Mesothelial cell of epicardium (in vitro differentiated cells): Measurements from ENCODE around the gene FAM193B. TPM values are rescaled to one million over a fixed set of nuclear protein-coding genes. Genes with fewer than 3 reads are reported as not detected.
A peak's percentile ranks its signal among the peaks of the same experiment; 100 is the strongest.

Source experiments
- DNase-seq, 2 experiments: peaks; one replicate each; pipeline ENCODE4 v3.0.0; 2021; ENCODE audit warnings: low spot score in 2 of 2; ENCODE audit not compliant: unreplicated experiment in 2 of 2
- H3K27ac Mint-ChIP-seq: 2 replicates; pipeline ENCODE4 v1.8.0; 2021; ENCODE audit warnings: mixed read lengths
- H3K27me3 Mint-ChIP-seq: 2 replicates; pipeline ENCODE4 v1.8.0; 2021; ENCODE audit warnings: low read depth, mixed read lengths
- H3K36me3 Mint-ChIP-seq: 2 replicates; pipeline ENCODE4 v1.8.0; 2021; ENCODE audit warnings: mixed read lengths
- H3K4me1 Mint-ChIP-seq: 2 replicates; pipeline ENCODE4 v1.8.0; 2021; ENCODE audit warnings: mixed read lengths
- H3K4me3 Mint-ChIP-seq: 2 replicates; pipeline ENCODE4 v1.8.0; 2021; ENCODE audit warnings: mild to moderate bottlenecking, moderate library complexity, mixed read lengths
- H3K9me3 Mint-ChIP-seq: 2 replicates; pipeline ENCODE4 v1.8.0; 2021; ENCODE audit warnings: mixed read lengths
- total RNA-seq: library from RNA; stranded (reverse); gene quantifications from 3 replicates; pipeline ENCODE4 v1.2.1, GENCODE V29; 2021
- TF ChIP-seq, protein P1 (sequence below): fragments of 200-600 bp; sonication (generic); IDR thresholded peaks from one replicate; pipeline ENCODE4 v1.5.0; 2021; ENCODE audit warnings: antibody characterized with exemption; ENCODE audit not compliant: unreplicated experiment

Gene FAM193B
- total RNA-seq, 1 donor from 2014 or later, result 128 TPM

DNA sequence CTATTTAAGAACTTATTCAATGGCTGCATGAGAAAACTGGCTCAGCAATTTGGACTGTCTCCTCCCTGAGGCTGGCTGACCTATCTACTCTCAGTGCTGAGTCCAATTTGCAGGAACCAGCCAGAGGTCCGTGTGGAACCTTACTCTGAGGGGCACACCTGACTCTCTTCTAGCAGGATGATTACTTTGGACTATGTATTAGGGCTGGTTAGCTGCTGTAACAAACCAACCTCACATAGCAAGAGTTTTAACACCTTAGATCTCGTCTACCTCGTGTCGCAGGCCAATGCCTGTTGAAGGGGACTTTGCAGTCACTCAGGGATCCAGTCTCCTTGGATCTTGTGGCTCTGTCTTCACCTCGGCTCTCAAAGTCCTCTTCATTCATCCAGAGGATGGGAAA, 3.4 kb upstream of the FAM193B start:
- peaks cover 18% of the 10 kb centered on the region for H3K4me1 Mint-ChIP-seq

DNA sequence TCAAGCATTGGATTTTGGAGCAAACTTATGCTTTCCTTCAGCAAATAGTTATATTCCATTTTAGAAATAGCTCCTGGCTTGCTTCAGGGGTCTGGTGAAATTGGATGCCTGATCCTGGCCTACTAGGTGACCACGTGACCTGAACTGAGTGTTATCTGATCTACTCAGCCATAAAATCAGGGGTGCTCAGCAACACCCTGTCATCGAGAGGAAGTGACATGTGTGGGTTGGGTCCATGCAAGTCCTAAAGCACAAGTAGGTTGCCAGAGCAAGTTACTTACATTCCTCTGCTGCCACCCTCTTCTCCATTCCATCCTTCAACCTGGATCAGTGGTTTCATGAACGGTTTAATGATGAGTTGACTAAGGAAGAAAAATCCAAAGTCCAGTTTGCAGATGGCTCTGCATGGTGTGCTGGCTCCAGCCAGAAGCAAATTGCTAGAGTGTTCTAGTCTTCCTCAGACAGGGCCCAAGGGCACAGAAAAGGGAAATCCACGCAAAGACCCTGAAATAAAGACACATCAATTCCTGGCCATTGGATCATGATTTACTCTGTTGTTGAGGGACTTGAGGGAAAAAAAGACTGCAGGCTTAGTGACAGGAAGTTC, 2.8 kb upstream of the FAM193B start:
- peak overlapping the region; percentile 50 for H3K27ac Mint-ChIP-seq
- H3K9me3 Mint-ChIP-seq, result peaks cover 11% of the 10 kb centered on the region
- TF ChIP-seq, protein P1, sequence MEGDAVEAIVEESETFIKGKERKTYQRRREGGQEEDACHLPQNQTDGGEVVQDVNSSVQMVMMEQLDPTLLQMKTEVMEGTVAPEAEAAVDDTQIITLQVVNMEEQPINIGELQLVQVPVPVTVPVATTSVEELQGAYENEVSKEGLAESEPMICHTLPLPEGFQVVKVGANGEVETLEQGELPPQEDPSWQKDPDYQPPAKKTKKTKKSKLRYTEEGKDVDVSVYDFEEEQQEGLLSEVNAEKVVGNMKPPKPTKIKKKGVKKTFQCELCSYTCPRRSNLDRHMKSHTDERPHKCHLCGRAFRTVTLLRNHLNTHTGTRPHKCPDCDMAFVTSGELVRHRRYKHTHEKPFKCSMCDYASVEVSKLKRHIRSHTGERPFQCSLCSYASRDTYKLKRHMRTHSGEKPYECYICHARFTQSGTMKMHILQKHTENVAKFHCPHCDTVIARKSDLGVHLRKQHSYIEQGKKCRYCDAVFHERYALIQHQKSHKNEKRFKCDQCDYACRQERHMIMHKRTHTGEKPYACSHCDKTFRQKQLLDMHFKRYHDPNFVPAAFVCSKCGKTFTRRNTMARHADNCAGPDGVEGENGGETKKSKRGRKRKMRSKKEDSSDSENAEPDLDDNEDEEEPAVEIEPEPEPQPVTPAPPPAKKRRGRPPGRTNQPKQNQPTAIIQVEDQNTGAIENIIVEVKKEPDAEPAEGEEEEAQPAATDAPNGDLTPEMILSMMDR, result no peak
- DNase-seq, result no peak
- H3K4me3 Mint-ChIP-seq, result no peak overlapping the region
- H3K36me3 Mint-ChIP-seq, result no peaks in the 10 kb centered on the region
- H3K4me1 Mint-ChIP-seq, result peaks cover 24% of the 10 kb centered on the region
- no peaks in the 10 kb centered on the region for H3K27me3 Mint-ChIP-seq

More for the DNA sequence above, 3.4 kb upstream of the FAM193B start:
- Mint-ChIP-seq H3K4me3 (no peak overlapping the region), H3K9me3 (peaks cover 11% of the 10 kb centered on the region), H3K36me3 (no peaks in the 10 kb centered on the region), H3K27me3 (no peaks in the 10 kb centered on the region), H3K27ac (no peak overlapping the region)
- TF ChIP-seq, protein P1, result no peak
- DNase-seq, result no peak

DNA sequence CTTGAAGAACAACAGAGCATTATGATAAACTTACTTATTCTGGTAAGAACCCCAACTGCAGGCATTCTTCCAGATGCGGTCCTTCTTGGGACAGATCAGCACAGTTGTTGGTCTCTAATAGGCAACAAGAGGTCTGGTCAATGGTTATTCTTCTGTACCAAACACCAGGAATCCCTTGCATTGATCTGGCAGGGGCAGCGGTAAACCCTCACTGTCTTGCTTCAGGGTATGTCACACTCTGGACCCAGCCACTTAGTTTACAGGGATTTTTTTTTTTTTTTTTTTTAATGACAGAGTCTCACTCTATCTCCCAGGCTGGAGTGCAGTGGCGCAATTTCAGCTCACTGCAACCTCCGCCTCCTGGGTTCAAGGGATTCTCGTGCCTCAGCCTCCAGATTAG, 1.3 kb upstream of the FAM193B start:
- Mint-ChIP-seq H3K4me1 (peaks cover 27% of the 10 kb centered on the region), H3K4me3 (no peak overlapping the region), H3K9me3 (no peaks in the 10 kb centered on the region), H3K36me3 (no peaks in the 10 kb centered on the region), H3K27me3 (no peaks in the 10 kb centered on the region), H3K27ac (no peak overlapping the region)
- TF ChIP-seq, protein P1, result no peak
- DNase-seq, result no peak

DNA sequence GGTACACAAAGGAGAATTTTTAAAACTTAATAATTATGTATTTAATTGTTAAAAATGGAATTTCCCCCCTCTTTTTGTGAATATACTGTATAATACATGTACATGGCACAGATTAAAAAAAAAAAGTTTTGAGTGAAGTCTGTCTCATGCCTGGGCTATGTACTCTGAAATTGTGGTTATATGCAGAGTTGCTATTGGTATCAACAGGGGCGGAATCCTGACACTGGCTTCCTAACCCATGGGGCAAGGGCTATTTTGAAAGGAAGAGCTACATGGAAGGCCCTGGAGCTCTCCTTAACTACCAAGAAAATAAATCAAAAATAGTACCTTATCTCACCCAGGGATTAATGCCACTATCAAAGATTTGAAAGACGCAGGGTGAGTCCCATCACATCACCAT, 865 bp upstream of the FAM193B start:
- TF ChIP-seq, protein P1, result no peak
- DNase-seq, result no peak
- Mint-ChIP-seq H3K27ac (no peak overlapping the region), H3K27me3 (no peaks in the 10 kb centered on the region), H3K4me3 (peak overlapping the region; percentile 74), H3K4me1 (peaks cover 27% of the 10 kb centered on the region), H3K9me3 (no peaks in the 10 kb centered on the region), H3K36me3 (no peaks in the 10 kb centered on the region)

DNA sequence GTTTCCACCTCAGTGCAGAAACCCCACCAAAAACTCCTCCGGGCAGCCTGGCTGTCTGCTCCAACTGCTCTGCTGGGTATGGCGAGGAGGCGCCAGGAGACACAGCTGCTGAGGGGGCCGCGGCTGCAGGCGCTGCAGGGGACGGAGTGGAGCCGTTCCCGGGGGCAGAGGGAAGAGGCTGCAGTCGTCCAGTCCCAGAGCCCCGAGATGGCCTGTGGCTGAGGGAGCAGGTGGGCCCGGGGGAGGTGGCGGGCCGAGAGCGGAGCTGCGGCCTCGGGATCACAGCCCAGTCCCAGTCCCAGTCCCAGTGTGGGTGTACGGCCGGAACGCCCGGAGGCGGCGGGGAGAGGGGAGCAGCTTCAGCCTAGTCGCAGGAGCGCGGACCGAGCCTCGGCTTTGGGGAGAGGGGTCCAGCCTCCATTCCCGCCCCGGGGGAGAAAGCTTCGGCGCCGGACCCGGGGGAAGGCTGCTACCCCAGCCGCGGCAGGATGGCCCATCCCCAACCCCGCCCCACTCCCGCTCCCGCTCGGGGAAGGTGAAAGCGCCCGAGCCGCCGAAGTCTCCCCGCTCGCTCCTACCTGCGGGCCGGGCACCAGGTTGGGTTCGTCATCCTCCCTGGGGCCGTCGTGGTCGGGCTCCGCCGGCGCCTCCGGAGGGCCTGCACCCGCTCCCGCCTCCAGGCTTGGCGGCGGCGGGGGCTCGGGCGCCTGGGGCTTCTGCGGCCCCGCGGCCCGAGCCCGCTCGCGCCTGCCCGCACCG, 513 bp downstream of the FAM193B start:
- Mint-ChIP-seq H3K4me3 (peak overlapping the region; percentile 78), H3K27me3 (no peaks in the 10 kb centered on the region), H3K4me1 (peaks cover 27% of the 10 kb centered on the region), H3K36me3 (no peaks in the 10 kb centered on the region), H3K9me3 (no peaks in the 10 kb centered on the region), H3K27ac (peak overlapping the region; percentile 35)
- peak; percentile 36 to 63 for DNase-seq
- TF ChIP-seq, protein P1, result no peak
